Daoy (cell line): Measurements from ENCODE around the gene NSRP1. TPM values are rescaled to one million over a fixed set of nuclear protein-coding genes. Genes with fewer than 3 reads are reported as not detected.
"Not testable (repeated sequence)": the region's sequence is repeated elsewhere in the genome, so short reads cannot be mapped to it uniquely, and the experiment has no call there.

Experiments used
- DNase-seq: peaks from one replicate; pipeline ENCODE4 v3.0.0-alpha.2; 2015; ENCODE audit warnings: low read depth
- total RNA-seq: library from RNA; depleted of rRNA; stranded (reverse); fragments of >200 nt; shearing (Covaris generic); gene quantifications from 2 replicates; pipeline ENCODE4 v1.2.3, GENCODE V29; 2014

NSRP1 gene
- total RNA-seq, 1 experiment from 2014 or later = 9.7 TPM

DNA sequence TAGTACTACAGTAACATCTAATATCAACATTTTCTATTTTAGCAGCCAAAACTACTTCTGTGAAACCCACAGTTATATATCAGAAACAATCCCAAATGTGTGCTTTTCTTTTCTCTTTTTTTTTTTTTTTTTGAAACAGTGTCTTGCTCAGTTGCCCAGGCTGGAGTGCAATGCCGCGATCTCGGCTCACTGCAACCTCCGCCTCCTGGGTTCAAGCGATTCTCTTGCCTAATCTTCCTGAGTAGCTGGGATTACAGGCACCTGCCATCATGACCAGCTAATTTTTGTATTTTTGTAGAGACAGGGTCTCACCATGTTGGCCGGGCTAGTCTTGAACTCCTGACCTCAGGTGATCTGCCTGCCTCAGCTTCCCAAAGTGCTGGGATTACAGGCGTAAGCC, 2.0 kb downstream of the NSRP1 start:
- not testable (repeated sequence) for DNase-seq

DNA sequence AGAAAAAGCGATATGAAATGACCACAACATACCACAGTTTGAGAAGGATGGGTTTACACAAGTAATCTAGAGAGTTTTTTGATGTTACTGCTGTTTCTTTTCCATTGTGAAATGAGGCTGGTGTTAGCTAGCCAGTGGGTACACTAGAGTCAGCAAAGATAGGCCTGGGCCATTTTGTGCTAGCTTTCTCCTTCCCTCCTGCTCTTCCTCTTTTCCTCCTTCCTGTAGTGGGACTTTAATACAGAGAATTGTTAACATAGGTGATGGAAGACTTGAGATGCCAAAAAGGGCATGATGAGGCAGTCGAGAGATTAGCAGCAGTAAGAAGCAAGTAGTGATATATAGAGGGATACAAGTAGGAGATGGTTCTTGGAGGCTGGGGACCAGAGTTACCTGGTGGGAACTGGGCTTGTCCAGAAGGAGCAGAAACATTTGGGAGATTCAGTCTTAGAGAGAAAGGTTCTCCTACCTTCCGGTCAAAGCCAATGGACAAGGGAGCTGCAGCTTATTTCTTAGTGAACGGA, 7.7 kb downstream of the NSRP1 start:
- DNase-seq = no peak

DNA sequence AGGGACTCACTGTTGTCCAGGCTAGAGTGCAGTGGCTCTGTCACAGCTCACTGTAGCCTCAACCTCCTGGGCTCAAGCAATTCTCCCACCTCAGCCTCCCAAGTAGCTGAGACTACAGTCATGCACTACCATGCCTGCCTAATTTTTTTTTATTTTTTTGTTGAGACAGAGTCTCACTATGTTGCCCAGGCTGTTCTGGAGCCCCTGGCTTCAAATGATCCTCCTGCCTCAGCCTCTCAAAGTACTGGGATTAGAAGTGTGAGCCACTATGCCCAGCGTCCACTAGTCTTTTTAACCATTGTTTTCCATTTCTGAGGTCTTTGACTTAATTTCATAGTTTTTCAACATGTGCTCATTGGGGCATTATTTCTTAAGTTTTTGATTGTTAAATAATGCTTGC, 13.5 kb downstream of the NSRP1 start:
- DNase-seq = no peak

DNA sequence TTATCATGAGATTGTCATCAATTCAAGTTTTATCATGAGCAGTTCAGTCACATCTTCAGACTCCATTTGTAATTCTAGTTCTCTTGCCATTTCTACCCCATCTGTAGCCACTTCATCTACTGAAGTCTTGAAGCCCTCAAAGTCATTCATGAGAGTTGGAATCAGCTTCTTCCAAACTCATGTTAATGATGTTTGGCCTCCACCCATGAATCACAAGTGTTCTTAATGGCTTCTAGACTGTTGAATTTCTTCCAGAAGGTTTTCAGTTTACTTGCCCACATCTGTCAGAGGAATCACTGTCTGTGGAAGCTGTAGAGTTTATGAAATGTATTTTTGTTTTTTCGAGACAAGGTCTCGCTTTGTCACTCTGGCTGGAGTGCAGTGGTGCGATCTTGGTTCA, 16.0 kb downstream of the NSRP1 start:
- no peak for DNase-seq

DNA sequence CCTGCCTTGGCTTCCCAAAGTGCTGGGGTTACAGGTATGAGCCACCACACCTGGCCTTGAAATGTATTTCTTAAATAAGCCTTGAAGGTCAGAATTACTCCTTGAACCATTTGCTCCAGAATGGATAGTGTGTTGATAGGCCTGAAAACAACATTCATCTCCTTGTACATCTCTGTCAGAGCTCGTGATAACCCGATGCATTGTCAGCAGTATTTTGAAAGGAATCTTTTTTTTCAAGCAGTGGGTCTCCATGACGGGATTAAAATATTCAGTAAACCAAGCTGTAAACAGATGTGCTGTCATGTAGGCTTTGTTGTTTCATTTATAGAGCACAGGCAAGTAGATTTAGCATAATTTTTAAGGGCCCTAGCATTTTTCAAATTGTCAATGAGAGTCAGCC, 16.6 kb downstream of the NSRP1 start:
- no peak for DNase-seq

DNA sequence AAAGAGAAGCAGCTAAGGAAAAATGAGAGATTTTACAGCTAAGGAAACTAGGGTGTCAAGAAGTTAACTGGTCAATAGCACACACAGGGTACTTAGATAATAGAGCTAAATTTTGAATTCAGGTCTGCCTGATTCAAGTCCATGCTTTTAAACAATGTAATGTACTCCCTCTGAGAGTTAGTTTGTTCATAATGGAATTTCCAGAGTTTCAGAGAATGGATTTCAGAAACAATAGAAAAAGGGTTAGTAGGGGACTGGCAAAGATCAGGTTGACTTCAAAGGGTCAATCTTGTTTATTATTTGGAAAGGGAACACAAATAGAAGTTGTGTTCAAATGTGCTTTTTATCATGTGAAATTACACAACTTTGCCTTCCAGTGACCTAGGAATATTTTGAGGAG, 17.9 kb downstream of the NSRP1 start:
- no peak for DNase-seq

DNA sequence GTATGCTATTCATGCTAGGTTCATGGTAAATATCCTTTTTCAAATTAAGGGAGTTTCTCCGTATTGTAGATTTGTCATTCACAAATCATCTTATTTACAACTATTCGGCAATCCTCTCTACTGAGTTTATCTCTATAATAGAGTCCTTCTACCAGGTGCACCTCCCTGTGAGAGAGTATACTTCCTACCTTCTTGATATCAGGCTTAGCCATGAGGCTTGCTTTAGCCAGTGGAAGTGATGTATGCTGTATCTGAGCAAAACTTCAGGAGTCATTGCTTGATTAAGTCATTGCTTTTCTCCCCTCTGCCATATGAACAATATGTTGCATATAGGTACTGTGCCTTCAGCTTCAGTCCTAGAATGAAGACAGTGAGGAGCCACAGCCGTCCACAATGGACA, 20.5 kb downstream of the NSRP1 start:
- no peak for DNase-seq

DNA sequence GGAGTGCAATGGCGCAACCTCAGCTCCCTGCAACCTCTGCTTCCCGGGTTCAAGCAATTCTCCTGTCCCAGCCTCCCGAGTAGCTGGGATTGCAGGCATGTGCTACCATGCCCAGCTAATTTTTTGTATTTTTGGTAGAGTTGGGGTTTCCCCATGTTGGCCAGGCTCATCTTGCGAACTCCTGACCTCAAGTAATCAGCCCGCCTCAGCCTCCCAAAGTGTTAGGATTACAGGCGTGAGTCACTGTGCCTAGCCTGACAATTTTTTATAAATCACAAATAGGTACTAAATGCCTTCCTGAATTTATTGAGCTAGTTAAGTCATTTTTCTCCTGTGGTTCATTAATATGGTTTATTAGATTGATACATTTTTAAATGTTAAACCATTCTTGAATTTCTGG, 31.2 kb downstream of the NSRP1 start:
- peak; percentile 40 for DNase-seq

DNA sequence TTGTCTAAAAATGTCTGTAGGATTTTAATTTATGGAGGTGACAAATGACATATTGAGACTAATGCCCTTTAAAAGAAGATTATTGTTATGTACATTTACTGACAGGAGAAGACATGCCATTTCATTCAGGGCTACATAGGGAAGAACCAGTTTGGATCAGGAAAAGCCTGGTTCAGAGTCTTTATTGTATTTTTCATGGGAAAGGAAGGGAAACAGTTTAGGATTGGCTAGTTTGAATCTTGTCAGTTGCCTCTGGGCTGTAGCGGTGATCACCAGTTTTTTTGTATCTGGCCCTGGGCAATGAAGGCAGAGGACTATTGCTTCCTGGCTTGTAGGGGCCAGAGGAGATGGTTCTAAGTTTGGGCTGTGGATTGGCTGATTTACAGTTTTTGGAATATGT, 31.8 kb downstream of the NSRP1 start:
- DNase-seq = no peak

DNA sequence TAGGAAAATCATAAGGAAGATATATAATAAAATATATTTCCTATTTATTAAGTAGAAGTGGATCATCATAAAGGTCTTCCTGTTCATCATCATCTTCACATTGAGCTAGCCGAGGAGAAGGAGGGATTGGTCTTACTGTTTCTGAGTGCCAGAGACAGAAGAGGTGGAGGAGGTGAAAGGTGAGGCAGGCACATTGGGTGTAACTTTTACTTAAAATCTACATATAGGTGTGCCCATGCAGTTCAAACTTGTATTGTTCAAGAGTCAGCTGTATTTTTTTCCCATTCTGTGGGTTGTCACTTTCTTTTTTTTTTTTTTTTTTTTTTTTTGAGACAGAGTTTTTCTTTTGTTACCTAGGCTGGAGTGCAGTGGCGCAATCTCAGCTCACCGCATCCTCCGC, 34.9 kb downstream of the NSRP1 start:
- no peak for DNase-seq

DNA sequence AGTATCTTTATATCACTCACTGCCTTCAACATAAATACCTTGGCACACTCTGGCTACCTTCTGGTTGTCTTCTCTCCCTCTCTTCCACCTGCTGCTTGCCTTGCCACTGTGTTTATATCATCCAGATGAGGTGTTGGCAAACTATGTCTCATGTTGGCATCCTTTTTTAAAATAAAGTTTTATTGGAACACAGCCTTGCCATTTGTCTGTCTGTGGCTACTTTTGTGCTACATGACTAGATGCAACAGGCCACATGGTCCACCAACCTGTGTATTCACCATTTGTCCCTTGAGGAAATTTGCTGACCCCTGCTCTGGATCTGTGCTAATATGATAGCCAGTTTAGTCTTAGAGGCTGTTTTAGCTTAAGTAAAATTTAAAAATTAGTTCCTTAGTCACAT, 36.8 kb downstream of the NSRP1 start:
- DNase-seq = no peak

DNA sequence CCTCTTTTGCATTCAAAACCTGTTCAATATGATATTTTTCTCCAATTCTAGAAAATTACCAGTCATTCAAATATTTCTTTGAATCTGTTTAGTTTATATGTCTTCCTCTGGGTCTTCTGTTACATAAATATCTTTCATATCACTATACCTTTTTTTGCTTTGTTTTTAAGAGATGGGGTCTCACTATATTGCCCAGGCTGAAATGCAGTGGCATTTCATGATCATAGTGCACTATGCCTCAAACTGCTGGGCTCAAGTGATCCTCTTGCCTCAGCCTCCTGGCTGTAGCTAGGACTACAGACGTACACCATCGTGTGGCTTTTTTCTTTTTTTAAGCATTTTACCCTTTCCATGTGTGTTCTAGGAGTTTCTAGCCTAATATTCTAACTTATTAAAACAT, 38.8 kb downstream of the NSRP1 start:
- DNase-seq = no peak

DNA sequence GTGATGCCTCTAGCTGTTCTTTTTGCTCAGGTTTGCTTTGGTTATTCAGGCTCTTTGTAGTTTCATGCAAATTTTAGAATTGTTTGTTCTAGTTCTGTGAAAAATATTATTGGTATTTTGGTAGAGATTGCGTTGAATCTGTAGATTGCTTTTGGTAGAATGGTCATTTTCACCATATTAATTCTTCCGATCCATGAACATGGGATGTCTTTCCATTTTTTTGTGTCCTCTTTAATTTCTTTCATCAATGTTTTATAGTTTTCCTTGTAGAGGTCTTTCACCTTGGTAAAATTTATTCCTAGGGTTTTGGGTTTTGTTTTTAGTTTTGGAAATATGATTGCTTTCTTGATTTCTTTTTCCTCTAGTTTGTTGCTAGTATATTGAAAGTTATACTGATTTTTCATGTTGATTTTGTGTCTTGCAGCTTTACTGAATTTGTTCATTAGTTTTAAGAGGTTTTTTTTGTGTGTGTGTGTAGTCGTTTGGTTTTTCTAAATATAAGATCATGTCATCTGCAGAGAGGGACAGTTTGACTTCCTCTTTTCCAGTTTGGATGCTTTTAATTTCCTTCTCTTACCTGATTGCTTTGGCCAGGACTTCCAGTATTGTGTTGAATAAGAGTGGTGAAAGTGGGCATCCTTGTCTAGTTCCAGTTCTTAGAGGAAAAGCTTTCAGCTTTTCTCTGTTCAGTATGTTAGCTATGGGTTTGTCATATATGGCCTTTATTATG, 42.4 kb downstream of the NSRP1 start:
- no peak for DNase-seq

DNA sequence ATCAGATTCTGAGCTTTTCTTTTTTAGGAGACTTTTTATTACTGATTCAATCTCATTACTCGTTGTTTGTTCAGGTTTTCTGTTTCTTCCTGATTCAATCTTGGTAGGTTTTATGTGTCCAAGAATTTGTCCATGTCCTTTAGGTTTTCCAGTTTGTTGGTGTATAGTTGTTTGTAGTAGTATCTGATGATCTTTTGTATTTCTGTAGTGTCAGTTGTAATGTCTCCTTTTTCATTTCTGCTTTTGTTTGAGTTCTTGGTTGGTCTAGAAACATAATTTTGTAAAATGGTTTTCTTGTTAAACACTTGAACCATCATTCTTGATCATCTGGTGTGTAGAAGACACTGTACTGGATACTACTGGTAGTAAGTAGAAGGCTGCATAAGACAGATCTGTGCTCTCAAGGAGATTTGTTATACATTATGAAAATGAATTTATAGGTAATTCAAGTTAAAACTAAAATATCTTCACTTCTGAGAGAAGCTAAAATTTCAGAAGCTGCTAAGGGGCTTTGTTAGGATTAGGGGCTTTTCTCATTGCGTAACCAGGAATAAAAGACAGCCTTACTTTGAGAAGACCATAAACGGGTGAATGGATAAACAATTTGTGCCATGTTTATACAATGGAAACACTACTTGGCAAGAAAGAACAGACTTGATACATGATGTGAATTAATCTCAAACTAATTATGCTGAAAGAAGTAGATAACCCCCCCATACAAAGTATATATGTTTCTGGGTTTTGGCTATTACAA, 44.0 kb downstream of the NSRP1 start:
- no peak for DNase-seq

DNA sequence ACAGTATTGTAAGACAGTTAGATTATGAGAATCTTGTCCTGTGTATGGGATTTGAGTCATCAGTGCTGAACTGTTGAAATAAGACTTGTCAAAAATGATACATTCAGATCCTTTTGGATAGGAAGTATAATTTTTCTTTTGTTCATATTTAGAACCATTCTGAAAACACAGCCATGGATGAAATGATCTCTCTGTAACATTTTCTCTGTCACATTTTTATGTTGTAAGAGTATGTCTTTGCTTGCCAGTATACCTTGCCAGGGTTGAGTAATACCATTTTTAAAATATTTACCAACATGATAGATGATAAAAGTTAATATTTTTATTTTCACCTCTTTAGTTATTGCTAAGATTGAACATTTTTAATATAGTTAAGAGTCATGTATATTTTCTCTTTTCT, 45.0 kb downstream of the NSRP1 start:
- DNase-seq = no peak

DNA sequence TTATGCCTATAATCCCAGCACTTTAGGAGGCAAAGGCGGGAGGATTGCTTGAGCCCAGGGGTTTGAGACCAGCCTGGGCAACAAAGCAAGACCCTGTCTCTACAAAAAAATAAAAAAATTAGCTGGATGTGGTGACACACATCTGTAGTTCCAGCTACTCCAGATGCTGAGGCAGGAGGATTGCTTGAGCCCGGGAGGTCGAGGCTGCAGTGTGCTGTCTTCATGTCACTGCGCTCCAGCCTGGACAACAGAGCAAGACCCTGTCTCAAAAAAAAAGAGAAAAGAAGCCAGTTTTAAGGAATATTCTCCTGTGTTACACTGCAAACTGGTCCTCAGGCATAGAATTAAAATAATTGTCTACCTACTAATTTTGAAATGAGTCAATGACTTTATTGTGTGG, 47.9 kb downstream of the NSRP1 start:
- DNase-seq = no peak

DNA sequence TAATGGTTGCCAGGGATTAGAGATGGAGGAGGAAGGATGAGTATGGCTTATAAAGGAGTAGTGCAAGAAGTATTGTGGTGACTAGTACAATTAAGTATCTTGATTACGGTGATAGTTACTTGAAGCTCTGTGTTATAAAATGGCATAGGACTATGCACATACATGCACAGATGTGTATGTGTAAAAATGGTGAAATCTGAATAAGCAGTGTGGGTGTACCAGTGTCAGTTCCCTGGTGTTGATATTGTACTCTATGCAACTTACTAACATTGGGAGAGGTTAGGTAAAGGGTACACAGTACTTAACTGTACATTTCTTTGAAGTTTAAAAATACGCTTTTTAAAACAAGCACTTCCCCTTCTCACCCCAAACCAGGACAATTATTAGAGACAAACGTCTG, 48.5 kb downstream of the NSRP1 start:
- no peak for DNase-seq

DNA sequence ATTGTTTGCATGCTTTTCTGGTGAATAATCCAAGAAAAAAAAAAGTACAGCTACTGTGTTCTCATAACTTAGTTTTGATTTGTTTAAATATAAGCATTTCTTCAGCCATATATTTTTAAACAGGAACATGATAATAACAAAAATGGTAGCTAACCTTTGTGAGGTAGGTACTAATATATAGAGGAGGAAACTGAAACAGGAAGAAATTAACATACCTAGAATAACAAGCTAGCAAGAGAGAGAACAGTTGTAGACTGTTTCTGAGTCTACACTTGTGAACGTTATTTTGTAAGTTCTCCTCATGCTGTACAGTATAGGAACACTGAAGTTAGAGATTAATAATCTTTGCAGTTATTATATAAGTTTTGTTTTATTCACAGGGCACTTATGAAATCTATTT, 49.3 kb downstream of the NSRP1 start:
- no peak for DNase-seq

DNA sequence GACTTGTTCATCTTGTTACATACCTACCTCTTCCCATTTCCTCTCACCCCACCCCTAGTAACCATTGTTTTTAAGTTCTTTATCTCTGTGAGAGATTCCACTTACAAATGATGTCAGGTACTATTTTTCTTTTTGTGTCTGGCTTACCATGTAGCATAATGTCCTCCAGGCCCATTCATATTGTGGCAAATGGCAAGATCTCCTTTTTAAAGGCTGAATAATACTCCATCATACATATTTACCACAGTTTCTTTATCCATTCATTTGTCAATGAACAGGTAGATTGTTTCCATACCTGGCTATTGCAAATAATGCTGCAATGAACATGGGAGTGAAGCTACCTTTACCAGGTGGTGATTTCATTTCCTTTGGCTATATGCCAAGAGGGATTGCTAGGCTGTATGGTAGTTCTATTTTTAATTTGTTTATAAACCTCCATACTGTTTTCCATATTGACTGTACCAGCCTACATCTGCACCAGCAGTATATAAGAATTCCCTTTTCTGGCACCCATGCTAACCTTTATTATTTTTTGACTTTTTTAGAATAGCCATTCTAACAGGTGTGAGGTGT, 53.9 kb downstream of the NSRP1 start:
- DNase-seq = no peak

DNA sequence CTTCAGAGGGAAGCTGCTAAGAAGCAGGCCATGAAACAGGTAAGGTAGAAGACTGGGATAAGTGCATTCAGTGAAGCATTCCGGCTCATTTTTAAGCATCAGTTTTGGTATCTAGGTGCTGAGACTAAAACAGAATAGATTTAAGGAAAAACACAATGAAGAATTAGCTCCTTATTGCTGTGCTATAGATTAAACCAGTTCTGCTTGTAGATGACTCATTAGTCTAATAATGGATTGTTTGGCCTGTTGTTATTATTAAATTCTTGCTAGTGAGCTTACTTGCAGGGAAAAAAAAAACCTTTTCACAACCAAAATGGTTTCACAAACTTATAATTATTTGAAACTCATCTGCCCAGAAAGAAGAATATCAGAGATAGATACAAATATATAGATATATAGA, 55.9 kb downstream of the NSRP1 start:
- DNase-seq = no peak

DNA sequence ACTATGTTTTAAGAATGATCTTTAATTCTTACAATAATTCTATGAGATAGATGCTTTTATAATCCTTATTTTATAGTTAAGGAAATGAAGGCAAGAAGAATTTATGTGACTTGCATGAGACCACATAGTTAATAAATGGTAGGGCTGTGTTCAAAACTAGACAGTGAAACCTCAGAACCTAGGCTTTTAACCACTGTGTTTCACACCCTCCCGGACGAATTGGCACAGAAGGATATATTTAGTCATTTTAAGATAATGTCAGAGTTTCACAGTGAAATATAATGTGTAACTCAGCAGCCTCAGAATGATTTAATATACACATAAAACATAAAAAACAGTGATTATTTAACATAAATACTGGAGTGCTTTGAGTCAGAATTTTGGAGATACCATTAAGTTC, 57.0 kb downstream of the NSRP1 start:
- DNase-seq = no peak

DNA sequence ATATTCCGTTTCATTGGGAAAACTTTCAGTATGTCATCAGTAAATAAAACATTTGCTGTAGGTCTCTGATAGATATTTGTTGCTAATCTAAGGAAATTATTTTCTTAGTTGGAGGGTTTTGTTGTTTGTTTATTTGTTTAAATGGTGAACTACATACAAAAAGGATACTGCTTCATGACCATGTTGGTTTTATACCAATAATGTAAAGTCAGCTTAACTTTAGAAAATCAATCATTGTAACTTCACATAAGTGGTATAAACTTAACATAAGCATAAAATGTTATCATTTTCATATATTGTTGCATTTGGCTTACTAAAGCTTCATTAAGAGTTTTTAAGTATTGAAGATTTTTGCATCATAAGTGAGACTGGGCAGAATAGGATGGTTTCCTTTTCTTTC, 57.9 kb downstream of the NSRP1 start:
- DNase-seq = no peak

DNA sequence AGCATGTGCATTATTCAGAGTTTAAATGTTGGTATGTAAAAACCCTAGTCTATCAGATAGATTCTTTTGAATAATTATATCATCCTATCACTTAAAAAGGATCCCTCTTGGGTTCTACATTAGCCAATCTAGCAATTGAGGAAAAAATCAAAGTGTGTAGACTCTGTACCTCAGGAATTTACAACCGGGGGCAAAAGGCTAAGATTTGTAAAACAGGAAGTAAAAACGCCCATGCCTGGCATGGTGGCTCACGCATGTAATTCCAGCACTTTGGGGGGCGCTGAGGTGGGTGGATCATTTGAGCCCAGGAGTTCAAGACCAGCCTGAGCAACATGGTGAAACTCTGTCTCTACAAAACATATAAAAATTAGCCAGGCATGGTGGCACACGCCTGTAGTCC, 60.2 kb downstream of the NSRP1 start:
- no peak for DNase-seq
